Fibroblast of skin of back (primary cell): ENCODE results near the gene CDC25B. TPM values are rescaled to one million over a fixed set of nuclear protein-coding genes. Genes with fewer than 3 reads are reported as not detected.

Experiments used
- DNase-seq: peaks from one replicate; pipeline ENCODE4 v3.0.0-alpha.2; 2013
- polyA plus RNA-seq, 2 experiments: library from polyadenylated mRNA; unstranded; fragments of 120-200 nt; gene quantifications; one replicate each; pipeline ENCODE4 v1.2.1, GENCODE V29; 2013; ENCODE audit not compliant: insufficient read length in 2 of 2

CDC25B gene
- polyA plus RNA-seq (2013, experiment 1 of 2; ENCODE audit: insufficient read length): 126 TPM
- 42.6 TPM for polyA plus RNA-seq (2013, experiment 2 of 2; ENCODE audit: insufficient read length)

DNA sequence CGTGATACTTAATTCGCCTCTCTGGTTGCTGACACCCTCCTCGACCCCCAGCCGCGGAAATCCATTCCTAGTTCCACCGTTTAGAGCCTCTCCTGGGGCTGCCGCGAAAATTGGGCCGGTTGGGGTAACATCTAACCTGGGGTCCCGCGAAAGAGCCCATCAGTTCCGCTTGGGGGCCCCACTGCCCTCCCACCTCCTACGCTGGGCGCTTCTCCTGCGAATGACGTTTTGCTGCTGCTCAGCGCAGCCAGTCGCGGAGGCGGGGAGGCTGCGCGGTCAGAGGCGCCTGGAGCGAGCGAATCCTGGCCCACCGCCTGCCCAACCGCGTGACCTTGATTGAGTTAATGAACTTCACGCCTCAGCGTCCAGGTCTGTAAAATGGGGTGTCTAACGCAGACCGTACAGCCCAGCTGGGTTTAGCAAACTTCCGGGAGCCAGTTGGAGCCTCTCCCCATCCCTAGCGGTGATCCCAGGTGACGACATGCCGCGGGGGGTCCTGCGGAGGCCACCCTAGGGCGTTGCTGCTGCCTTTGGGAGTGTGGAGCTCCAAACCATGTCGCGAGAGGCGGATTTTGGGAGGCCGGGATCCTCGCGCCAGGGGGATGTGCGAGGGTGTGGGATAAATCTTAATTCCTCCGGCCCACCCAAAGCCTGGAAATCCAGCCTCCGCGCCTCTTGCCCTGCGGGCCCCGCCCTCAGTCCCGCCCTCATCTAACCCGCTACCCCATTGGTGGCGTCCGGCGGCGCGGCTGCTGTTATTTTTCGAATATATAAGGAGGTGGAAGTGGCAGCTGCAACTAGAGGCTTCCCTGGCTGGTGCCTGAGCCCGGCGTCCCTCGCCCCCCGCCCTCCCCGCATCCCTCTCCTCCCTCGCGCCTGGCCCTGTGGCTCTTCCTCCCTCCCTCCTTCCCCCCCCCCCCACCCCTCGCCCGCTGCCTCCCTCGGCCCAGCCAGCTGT lies at the start of gene CDC25B:
Gene CDC25B, plus strand, starts transcription at position 800 of the 958 bp plus-strand sequence. CDS start 222 bp downstream, outside the sequence.
- DNase-seq: peak; percentile 95

DNA sequence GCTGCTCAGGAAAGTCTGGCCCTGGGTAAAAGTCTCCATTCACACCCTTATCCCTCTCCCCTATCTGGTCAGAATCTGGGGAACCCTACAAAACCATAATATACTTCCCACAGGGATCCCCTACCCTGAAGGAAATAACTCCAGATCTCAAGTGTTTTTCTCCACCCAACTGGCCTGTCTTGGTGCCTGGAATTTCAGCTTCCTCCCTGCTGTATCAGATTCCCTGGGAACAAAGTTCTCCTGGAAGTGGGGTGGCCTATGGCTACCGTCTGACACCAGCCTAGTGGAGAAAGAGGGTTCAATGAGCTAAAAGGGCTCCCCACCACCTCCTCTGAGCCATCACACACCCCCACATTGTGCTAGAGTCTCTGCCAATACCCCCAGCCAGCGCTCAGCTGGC lies 48.6 kb upstream of the CDC25B start:
- no peak for DNase-seq

DNA sequence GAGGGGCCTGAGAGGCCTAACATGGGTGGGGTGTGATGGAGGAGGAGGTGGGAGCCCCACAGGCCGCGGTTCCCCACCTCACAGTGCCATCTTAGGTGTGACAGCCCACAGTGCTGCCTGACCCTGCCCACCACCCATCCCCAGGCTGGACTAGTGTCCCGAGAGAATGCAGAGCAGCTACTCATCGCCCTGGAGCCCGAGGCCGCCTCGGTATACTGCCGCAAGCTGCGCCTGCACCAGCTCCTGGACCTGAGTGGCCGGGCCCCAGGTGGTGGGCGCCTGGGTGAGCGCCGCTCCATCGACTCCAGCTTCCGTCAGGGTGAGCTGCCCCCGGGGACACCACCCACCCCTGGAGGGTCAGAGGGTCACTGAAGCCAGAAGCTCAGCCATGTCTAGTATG lies 48.0 kb upstream of the CDC25B start:
- DNase-seq: no peak

DNA sequence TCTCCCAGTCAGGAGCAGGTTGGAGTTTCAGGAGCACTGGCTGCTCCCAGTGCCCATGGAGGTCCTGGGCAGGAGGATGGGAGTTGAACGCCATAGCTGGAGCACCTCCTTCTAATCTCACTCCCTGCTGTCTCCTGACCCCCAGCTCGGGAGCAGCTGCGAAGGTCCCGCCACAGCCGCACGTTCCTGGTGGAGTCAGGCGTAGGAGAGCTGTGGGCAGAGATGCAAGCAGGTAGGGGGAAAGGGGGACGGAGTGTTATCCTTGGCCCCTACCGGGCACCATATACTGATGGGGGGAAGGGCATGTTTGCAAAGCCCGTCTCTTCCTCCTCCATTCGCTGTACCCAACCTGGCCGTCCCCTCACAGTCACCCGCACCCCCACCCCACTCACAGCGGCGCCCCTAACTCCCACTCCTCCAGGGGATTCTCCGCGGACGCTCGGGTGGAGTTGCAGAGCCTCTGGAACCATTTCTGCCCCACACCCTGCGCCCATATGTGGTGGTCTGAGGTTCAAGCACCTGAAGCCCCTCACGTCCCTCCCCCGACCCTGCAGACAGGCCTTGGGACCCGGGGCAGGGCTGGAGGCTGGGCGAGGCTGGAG lies 46.9 kb upstream of the CDC25B start:
- no peak for DNase-seq

DNA sequence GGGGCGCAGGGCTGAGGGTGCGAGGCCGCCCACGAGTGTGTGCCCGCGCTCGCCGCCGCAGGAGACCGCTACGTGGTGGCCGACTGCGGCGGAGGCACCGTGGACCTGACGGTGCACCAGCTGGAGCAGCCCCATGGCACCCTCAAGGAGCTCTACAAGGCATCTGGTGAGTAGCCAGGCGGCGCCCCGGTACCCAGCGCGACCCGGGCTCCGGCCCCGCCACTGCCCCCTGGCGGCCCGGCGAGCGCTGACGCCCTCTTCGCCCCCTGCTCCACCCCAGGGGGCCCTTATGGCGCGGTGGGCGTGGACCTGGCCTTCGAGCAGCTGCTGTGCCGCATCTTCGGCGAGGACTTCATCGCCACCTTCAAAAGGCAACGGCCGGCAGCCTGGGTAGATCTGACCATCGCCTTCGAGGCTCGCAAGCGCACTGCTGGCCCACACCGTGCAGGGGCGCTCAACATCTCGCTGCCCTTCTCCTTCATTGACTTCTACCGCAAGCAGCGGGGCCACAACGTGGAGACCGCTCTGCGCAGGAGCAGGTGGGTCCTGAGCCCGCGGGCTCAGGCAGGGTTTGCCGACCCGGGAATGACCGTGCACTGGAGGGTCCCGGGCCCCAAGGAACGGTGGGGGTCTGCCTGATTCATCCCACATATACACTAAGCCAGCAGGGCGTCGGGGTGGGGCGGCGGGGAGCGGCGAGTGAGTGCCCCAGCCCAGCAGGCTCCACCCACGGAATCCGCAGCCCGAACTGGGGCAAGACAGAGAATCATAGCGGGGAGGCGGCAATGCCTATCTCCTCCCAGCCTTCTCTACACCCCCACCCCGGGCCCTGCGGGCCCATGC lies 46.2 kb upstream of the CDC25B start:
- DNase-seq: no peak

DNA sequence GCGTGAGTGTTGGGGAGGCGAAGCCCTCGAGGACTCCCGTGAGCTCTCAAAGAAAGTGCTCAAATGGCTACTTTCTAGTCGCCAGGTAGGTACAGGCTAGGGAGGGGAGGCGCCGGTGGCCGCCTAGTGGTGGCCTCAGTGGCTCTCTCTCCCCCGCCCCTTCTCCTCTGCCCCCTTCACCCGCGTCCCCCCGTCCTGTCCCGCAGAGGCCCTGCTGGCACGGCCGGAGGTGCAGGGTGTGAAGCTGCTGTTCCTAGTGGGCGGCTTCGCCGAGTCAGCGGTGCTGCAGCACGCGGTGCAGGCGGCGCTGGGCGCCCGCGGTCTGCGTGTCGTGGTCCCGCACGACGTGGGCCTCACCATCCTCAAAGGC lies 44.8 kb upstream of the CDC25B start:
- no peak for DNase-seq

DNA sequence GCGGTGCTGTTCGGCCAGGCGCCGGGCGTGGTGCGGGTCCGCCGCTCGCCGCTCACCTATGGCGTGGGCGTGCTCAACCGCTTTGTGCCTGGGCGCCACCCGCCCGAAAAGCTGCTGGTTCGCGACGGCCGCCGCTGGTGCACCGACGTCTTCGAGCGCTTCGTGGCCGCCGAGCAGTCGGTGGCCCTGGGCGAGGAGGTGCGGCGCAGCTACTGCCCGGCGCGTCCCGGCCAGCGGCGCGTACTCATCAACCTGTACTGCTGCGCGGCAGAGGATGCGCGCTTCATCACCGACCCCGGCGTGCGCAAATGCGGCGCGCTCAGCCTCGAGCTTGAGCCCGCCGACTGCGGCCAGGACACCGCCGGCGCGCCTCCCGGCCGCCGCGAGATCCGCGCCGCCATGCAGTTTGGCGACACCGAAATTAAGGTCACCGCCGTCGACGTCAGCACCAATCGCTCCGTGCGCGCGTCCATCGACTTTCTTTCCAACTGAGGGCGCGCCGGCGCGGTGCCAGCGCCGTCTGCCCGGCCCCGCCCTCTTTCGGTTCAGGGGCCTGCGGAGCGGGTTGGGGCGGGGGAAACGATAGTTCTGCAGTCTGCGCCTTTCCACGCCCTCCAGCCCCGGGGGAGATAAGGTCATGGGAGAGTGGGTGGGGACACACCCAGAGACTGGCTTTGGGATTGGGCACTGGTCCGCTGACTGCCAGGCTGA lies 44.3 kb upstream of the CDC25B start:
- DNase-seq: no peak

DNA sequence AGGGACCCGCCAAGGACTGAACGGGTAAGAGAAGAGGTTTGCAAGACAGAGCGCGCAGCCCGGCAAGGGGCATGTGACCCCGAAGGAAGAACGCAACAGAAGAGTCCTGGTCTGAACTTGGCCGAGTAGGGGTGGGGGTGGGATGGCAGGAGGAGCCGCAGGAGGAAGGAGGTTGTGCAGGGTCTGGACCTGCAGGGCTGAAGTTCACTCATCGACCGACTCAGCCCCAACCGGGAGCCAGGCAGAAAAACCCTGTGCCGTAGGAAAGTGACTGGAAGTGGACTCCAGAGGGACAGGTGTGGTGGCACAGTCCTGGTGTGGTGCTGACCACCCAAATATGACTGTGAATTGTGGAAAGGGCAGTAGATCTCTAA lies 43.7 kb upstream of the CDC25B start:
- no peak for DNase-seq

DNA sequence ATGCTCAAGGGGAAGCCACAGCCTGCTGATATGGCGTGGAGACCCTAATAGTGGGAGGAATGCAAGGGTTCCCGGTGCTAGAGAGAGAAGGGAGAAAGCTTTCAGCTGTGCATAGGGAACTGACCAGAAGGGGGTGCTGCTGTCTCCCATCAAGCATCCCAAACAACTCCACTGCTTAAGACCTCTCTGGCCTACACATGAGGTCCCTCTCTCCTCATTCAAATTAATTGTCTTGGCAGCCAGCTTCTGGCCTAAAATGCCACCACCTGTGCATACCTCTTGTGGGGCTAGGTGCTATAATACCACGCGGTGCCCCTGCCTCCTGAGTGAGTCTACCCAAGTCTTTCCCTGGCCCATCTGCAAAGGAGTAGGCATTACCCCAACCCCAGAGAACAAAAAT lies 43.0 kb upstream of the CDC25B start:
- DNase-seq: peak; percentile 59

DNA sequence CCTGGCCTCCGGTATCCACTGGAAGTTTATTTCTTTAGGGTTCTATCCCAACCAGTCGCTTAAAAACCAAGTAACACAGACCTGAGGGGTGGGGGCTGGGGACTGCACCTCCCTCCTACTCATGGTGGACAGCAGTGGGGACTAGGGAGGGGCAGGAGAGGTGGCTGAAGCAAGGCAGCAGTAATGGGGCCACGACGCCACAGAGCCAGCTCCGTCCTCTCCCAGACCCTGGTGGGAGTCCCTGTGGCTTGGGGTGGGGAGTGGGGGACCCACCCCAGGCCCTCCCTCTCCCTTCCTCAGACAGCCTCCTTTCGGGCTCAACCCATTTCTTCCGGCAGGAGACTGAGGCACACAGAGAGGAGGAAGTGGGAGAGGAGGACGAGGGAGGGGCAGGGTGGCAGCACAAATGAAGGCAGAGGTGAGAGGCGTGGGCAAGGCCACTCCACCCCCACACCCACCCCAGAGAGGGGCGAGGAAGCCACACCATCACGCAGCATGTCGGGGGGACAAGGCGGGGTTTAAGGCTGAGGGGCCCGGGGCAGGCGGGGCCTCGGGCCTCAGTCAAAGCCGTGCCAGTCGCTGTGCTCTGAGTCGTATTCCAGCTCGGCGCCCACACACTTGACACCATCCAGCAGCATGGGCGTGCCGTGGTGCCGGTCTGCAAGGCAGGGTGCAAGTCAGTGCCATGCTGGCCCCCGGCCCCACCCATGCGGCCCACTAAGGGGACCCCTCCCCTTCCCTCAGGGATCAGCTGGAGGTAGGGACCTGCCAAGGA lies 42.4 kb upstream of the CDC25B start:
- no peak for DNase-seq

DNA sequence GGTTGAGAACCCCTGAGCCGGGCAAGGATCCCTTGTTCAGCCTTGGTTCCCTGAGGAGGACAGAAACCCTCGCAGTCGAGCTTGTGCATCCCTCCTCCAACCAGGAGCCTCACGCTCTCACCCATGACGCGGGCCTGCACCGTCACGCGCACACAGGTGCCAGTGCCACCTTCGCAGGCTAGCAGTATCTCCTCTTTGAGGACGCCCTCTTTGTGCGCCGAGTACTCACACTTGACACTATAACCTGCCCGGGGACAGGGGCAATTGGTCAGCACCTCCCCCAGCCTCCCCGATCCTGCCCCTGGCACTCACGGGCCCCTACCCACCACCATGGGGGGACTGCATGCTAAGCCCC lies 41.9 kb upstream of the CDC25B start:
- no peak for DNase-seq

DNA sequence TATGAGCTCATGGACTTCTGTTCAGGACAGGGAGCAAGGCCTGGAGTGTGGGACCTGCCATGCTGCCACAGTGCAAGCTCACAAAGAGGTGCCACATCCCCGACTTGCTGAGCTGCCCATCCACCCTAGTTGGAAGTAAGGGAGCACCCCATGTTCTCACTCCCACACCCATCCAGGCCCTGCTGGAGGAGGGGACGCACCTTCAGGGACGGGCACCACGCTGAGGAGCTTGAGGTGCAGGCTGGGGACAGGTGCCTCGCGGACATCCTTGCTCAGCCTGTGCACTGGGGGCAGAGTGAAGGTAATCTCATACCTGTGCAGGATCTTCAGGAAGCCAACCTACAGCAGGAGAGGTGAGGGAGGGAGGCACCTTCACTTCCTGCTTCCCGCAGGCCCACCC lies 40.8 kb upstream of the CDC25B start:
- DNase-seq: no peak

DNA sequence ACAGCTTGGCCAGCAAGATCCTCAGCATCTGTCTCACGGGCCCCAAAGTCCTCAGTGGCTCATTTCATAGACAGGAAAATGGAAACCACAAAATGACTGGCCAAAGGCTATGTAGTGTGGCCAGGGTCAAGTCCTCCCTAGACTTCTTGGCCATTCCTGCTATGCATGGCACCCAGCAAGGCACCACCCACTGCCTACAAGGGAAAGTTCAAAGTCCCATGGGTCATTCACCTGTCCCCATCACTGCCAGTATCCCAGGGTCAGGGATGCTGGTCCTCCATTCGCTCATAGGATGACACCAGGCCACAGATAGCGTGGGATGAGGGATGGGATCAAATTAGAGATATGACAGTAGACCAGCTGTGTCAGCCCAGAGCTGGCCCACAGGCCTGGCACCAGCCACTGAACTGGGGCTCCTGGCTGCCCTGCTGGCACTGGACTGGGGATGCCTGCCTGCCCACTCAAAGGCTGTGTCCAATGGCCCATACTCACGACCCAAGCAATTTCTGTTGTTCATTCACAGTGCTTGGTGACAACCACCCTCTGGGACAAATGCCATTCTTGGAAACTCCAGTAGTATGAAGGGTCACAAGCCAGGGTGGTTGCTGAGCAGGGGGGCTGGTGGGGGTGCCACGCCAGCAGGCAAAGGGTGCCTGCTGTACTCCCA lies 40.2 kb upstream of the CDC25B start:
- no peak for DNase-seq

DNA sequence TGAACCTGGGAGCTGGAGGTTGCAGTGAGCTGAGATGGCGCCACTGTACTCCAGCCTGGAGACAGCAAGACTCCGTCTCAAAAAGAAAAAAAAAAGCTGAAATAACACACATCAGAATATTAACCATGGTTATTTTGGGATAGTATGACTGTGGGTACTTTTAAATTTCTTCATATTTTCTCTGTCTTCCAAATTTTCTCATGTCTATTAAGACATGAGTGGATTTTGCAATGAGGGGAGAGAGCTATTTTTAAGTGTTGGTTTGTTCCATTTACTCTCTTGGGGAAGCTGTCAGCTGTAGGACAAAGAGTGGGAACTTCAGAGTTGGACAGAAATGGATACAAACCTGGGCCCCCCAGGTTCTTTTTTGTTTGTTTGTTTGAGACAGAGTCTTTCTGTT lies 38.8 kb upstream of the CDC25B start:
- no peak for DNase-seq

DNA sequence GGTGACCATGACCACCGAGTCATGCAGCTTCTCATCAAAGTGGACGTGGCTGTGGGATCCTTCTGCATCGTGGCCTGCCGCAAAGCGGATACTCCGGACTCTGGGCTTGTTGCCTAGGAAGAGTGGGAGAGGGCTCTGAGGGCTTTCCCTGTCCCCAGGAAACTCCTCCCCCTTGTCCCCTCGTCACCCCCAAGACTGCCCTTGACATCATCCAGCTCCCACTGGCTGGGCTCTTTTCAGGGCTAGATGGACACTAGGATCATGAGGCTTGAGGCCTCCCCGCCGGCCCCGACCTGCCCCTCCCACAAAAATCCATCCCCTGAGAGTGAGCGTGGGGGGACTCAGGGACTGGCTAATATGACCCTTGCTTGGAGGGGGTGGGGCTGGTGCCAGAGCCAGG lies 37.5 kb upstream of the CDC25B start:
- no peak for DNase-seq

DNA sequence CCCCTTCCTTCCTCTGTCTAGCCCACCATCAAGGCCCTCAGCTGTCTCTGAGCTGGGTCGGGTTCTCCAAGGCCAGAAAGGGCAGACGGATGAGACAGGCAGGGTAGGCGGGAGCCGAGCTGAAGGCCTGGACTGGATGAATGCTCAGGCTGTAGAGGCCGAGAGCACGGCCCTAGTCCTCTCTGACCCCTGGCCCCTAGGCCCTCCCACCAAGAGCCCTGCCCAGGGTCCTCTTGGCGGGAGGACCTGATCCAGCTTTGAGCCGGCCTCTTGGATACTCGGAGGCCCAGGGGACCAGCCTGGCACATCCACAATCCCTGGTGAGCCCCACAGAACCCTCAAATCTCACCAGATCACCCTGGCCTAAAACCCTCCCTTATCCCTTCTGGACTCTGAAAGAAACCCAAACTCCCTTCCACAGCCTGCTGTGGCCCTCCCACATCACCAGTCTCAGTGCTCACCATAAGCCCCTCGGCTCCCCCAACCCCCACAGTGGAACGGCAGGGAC lies 36.7 kb upstream of the CDC25B start:
- DNase-seq: no peak

DNA sequence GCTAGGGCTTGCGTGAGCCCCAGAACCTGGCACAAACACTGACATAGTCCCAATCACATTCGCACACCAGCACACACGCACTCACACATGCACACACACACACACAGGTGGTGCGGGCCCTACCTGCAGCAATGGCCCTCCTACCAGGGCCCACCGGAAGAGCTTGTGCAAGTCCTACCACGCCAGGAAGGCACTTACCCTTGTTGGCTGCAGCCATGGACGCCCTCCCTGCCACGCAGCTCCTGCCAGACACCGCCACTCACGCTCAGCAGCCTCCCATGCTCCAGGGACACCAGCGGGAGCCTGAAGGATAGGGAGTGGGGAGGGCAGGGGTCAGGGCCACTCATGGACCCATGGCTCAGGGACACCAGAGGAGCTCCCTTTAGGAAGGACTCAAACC lies 36.2 kb upstream of the CDC25B start:
- no peak for DNase-seq

DNA sequence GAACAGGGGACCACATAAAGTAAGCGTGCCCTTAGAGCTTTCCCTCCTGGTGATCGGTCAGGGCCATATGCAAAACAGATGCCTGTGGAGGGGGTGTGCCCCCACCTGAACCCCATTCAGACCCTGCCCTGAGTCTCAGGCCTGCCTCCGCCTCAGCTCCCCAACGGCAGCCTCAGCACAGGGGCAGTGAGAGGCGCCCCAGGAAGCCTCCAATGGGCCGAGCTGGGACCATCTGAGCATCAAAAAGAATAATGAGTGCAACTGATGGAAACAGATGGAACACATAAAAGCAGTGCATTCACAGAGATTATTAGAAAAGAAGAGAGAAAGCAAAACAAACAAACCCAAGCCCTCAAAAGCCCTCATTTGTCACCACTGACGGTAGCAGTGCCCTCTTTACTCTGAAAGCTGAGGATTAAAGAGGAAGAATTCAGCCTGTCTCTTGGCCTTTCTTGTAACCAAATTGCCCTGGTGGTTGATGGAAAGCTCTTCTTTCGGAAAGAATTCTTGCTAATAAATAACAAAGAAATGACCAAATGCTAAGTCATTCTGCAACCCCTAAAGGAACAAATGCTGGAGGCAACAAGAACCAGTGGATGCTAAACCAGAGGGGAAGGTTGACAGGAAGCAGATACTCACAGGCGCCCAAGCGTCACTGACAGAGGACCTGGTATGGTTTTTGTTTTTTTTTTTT lies 35.3 kb upstream of the CDC25B start:
- DNase-seq: no peak

DNA sequence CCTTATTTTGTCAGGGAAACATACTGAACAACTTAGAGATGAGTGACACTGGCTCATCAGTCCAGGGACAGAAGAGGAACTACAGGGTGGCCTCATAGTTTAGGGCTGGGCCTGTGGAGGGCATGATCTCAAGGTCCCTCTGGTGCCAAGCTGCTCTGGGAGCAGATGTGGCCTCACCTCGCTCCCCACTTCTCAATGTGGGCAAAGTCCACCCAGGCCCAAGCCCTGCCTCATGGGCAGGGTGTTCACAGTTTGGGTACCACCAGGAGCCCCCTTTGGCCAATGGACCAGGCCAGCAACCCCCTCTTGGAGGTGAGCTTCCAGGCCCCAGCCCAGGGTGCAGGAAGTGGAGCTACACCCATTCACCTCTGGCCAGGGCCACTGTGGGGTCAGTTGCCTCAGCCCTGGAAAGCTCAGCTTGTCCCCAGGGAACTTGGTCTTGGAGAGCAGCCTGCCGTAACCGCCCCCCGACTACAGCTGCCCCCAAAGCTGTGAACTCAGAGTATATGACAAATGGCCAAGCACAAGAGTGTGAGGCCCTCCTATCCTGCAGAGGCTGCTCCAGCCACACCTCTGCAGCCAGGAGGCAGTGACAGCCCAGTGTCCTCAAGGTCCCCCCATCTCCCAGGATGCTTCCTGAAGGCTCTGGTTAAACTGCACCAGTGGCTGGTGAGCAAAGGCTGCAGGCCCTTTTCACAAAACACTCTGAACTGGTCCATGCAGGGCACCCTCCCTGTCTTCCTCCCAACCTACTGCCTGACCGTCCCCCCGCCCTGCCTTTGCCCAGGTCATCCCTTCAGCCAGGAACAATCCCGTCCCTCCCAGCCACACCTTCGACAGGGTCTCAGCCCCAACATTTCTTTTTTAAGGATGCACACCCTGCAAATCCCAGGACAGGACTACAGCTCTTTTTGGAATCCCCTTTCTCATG lies 32.2 kb upstream of the CDC25B start:
- no peak for DNase-seq
